Endodermal cell (in vitro differentiated cells): ENCODE results near the gene NTRK3. TPM values are rescaled to one million over a fixed set of nuclear protein-coding genes. Genes with fewer than 3 reads are reported as not detected.

ENCODE experiments used
- DNase-seq: peaks from one replicate; pipeline ENCODE4 v3.0.0-alpha.2; 2017
- H3K27ac ChIP-seq: 2 replicates; pipeline ENCODE4 v1.5.1; 2013; ENCODE audit warnings: mild to moderate bottlenecking, low read depth, low read length, moderate library complexity
- H3K27me3 ChIP-seq: 2 replicates; pipeline ENCODE4 v1.6.1; 2013; ENCODE audit warnings: mild to moderate bottlenecking, low read length, moderate library complexity; ENCODE audit not compliant: insufficient read depth, control insufficient read depth, poor library complexity, severe bottlenecking
- H3K36me3 ChIP-seq: 2 replicates; pipeline ENCODE4 v1.7.0; 2013; ENCODE audit warnings: mild to moderate bottlenecking, low read length, moderate library complexity; ENCODE audit not compliant: control insufficient read depth, insufficient read depth
- H3K4me1 ChIP-seq: one replicate; pipeline ENCODE4 v1.7.0; 2013; ENCODE audit warnings: low read length; ENCODE audit not compliant: control insufficient read depth, insufficient read depth
- H3K4me3 ChIP-seq: 2 replicates; pipeline ENCODE4 v1.5.1; 2013; ENCODE audit warnings: mild to moderate bottlenecking, low read length, moderate library complexity
- H3K9ac ChIP-seq: 2 replicates; pipeline ENCODE4 v1.6.1; 2013; ENCODE audit warnings: mild to moderate bottlenecking, low read length, moderate library complexity; ENCODE audit not compliant: poor library complexity, severe bottlenecking; ENCODE audit errors: extremely low read depth
- H3K9me3 ChIP-seq: 2 replicates; pipeline ENCODE4 v1.6.1; 2013; ENCODE audit warnings: mild to moderate bottlenecking, low read length, moderate library complexity; ENCODE audit not compliant: control insufficient read depth
- H3K27ac Mint-ChIP-seq: 2 replicates; pipeline ENCODE4 v1.8.0; 2020; ENCODE audit warnings: mixed read lengths
- H3K27me3 Mint-ChIP-seq: 2 replicates; pipeline ENCODE4 v1.8.0; 2021; ENCODE audit warnings: mild to moderate bottlenecking, mixed read lengths; ENCODE audit not compliant: insufficient read depth
- H3K36me3 Mint-ChIP-seq: 2 replicates; pipeline ENCODE4 v1.8.0; 2020; ENCODE audit warnings: low read depth, mixed read lengths
- H3K4me1 Mint-ChIP-seq: 2 replicates; pipeline ENCODE4 v1.8.0; 2020; ENCODE audit warnings: mixed read lengths
- H3K4me3 Mint-ChIP-seq: 2 replicates; pipeline ENCODE4 v1.8.0; 2020; ENCODE audit warnings: mild to moderate bottlenecking, moderate library complexity, mixed read lengths
- H3K9me3 Mint-ChIP-seq: 2 replicates; pipeline ENCODE4 v1.8.0; 2020; ENCODE audit warnings: mild to moderate bottlenecking, mixed read lengths
- WGBS, 2 experiments: methylation state at CpG; one replicate each; pipeline versions ENCODE4 v1.1.5 to v1.1.7; 2013; ENCODE audit warnings: missing lambda C conversion rate in 2 of 2, mixed read lengths in 1 of 2; ENCODE audit not compliant: insufficient coverage in 1 of 2, insufficient read length in 1 of 2; 5-methylcytosine and 5-hydroxymethylcytosine counted together
- total RNA-seq, 2 donors: library from RNA; stranded (reverse); fragmentation: NEBNext Ultra II Directional in 1 of 2; extraction: Animal tissue kit (Norgen Biotek cat#: 25700) in 1 of 2; gene quantifications; 2 replicates in 1 of 2; 3 replicates in 1 of 2; pipeline ENCODE4 v1.2.1, GENCODE V29; 2021
- TF ChIP-seq, protein P1 (sequence below): fragments of 200-600 bp; sonication (generic); conservative IDR thresholded peaks from 2 replicates; pipeline ENCODE4 v1.5.0; 2021; ENCODE audit warnings: antibody characterized with exemption, mild to moderate bottlenecking

The NTRK3 gene
- total RNA-seq, 2 donors from 2014 or later = 0.11 to 0.86 TPM

DNA sequence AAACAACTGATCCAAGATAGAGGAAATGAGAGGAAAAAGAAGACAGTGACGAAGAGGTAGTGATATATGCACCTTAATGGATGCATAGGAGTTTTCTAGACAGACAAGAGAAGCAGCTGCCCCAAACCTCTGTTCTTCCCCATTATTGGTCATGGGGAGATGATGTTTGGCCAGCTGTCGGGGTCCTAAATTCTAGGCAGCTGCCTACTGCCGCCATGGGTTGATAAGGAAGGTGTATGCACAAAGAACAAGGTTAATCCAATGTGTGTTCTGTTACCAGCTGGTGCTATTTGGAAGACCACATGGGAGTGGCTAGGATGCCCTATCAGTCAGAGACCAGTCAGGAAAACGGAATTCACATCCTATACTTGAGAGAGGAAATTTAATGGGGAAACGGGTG, 47.4 kb downstream of the NTRK3 start:
- no peak overlapping the region for H3K27ac ChIP-seq
- Mint-ChIP-seq H3K27me3 (peaks cover 6% of the 10 kb centered on the region), H3K27ac (no peak overlapping the region), H3K36me3 (no peaks in the 10 kb centered on the region), H3K9me3 (no peaks in the 10 kb centered on the region), H3K4me3 (no peak overlapping the region), H3K4me1 (no peaks in the 10 kb centered on the region)
- H3K9ac ChIP-seq = no peak overlapping the region
- TF ChIP-seq, protein P1, sequence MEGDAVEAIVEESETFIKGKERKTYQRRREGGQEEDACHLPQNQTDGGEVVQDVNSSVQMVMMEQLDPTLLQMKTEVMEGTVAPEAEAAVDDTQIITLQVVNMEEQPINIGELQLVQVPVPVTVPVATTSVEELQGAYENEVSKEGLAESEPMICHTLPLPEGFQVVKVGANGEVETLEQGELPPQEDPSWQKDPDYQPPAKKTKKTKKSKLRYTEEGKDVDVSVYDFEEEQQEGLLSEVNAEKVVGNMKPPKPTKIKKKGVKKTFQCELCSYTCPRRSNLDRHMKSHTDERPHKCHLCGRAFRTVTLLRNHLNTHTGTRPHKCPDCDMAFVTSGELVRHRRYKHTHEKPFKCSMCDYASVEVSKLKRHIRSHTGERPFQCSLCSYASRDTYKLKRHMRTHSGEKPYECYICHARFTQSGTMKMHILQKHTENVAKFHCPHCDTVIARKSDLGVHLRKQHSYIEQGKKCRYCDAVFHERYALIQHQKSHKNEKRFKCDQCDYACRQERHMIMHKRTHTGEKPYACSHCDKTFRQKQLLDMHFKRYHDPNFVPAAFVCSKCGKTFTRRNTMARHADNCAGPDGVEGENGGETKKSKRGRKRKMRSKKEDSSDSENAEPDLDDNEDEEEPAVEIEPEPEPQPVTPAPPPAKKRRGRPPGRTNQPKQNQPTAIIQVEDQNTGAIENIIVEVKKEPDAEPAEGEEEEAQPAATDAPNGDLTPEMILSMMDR = no peak
- no peaks in the 10 kb centered on the region for H3K9me3 ChIP-seq
- 89% methylated on average over 3 to 5 of the region's 5 CpGs for WGBS, 2 experiments
- H3K36me3 ChIP-seq = no peaks in the 10 kb centered on the region
- H3K4me1 ChIP-seq = no peaks in the 10 kb centered on the region
- H3K4me3 ChIP-seq = no peak overlapping the region
- H3K27me3 ChIP-seq = no peaks in the 10 kb centered on the region
- no peak for DNase-seq

DNA sequence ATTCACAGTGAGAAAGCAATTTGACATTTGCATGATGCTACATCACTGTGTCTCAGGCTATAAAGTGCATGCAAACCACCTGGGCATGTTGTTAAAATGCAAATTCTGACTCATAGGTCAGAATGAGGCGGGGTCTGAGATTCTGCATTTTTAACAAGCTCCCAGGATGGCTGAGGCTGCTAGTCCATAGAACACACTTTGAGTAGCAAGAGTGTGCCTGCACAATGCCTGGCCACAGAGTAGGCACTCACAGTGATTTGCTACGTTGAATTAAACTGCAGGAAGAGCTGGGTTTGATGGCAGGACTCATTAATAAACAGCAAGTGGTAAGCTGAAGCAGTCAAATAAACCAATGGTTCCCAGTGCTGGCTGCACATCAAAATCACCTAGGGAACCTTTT, 48.1 kb downstream of the NTRK3 start:
- no peaks in the 10 kb centered on the region for H3K9me3 Mint-ChIP-seq
- H3K4me1 ChIP-seq = no peaks in the 10 kb centered on the region
- no peak overlapping the region for H3K4me3 ChIP-seq
- H3K9ac ChIP-seq = no peak overlapping the region
- H3K36me3 ChIP-seq = no peaks in the 10 kb centered on the region
- TF ChIP-seq, protein P1 = no peak
- H3K27ac Mint-ChIP-seq = no peak overlapping the region
- no peak overlapping the region for H3K4me3 Mint-ChIP-seq
- no peak for DNase-seq
- no peaks in the 10 kb centered on the region for H3K36me3 Mint-ChIP-seq
- no peaks in the 10 kb centered on the region for H3K27me3 ChIP-seq
- H3K9me3 ChIP-seq = no peaks in the 10 kb centered on the region
- H3K4me1 Mint-ChIP-seq = no peaks in the 10 kb centered on the region
- WGBS, 2 experiments = 65 to 69% methylated on average over 2 of the region's 2 CpGs
- H3K27ac ChIP-seq = no peak overlapping the region
- H3K27me3 Mint-ChIP-seq = peaks cover 8% of the 10 kb centered on the region

GRCh38 chr15:88207565-88207964, 49.0 kb downstream of the NTRK3 start:
- H3K9me3 Mint-ChIP-seq = no peaks in the 10 kb centered on the region
- H3K4me3 Mint-ChIP-seq = no peak overlapping the region
- Histone ChIP-seq H3K36me3 (no peaks in the 10 kb centered on the region), H3K27me3 (no peaks in the 10 kb centered on the region), H3K27ac (no peak overlapping the region), H3K4me1 (no peaks in the 10 kb centered on the region), H3K9ac (no peak overlapping the region), H3K4me3 (no peak overlapping the region), H3K9me3 (no peaks in the 10 kb centered on the region)
- no peaks in the 10 kb centered on the region for H3K4me1 Mint-ChIP-seq
- WGBS, 2 experiments = 83 to 88% methylated on average over 1 to 2 of the region's 2 CpGs
- TF ChIP-seq, protein P1 = no peak
- no peak overlapping the region for H3K27ac Mint-ChIP-seq
- H3K36me3 Mint-ChIP-seq = no peaks in the 10 kb centered on the region
- H3K27me3 Mint-ChIP-seq = peaks cover 11% of the 10 kb centered on the region
- DNase-seq = no peak
